G401 (cell line): ENCODE measurements around the gene ZNF594. TPM values are rescaled to one million over a fixed set of nuclear protein-coding genes. Genes with fewer than 3 reads are reported as not detected.
"Not testable (repeated sequence)": the region's sequence is repeated elsewhere in the genome, so short reads cannot be mapped to it uniquely, and the experiment has no call there.

Experiments used
- DNase-seq: peaks from one replicate; pipeline ENCODE4 v3.0.0-alpha.2; 2015; ENCODE audit warnings: low spot score
- in situ Hi-C: cut with HindIII; loops from 2 replicates; pipeline ENCODE4 v1.10.0; 2016; ENCODE audit warnings: low sequenced_read_pairs, mixed read lengths
- total RNA-seq: library from RNA; depleted of rRNA; stranded (reverse); fragments of >200 nt; shearing (Covaris generic); gene quantifications from 2 replicates; pipeline ENCODE4 v1.2.3, GENCODE V29; 2014

ZNF594 gene
- total RNA-seq, 1 experiment from 2014 or later, result 18.1 TPM

DNA sequence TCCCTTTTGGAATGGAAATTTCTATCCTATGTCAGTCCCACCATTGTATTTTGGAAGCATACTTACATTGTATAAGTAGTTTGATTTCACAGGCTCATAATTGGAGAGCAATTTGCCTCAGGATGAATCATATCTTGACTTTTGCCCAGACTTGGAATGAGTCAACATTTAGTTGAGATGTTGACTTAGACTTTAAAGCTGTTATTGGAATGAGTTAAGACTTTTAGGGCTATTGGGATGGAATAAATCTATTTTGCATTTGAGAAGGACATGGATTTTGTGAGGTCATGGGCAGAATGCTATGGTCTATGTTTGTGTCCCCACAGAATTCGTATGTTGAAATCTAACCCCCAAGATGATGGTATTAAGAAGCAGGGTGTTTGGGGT, 12.2 kb upstream of the ZNF594 start:
- in situ Hi-C loops, result no loop called here
- DNase-seq, result no peak

DNA sequence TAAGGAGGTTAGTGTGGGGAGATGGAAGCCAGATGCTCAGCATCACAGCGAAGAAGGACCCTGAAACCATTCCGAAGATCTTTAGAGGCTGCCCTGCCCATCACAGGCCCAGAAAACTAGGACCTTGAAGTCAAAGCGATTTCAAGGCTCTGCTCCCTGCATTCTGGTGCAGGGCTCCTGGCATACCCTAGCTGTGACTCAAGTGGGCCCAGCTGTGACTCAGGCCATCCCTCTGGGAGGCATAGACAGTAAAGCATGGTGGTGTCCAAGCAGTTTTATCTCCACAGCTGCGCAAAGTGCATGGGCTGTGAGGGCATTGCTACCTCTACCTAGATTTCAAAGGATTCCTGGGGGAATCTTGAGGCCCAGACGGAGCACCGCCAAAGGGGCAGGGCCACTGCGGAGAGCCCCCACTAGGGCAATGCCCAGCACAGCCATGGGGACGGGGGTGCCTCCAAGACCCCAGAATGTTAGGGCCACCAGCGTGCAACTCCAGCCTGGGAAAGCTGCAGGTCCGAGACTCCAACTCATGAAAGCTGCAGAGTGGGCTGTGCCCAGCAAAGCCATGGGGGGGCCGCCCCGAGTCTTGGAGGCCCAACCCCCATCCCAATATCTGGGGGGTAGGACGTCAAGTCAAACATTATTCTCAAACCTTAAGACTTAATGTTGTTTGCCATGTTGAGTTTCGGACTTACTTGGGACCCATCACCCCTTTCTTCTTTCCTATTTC, 11.7 kb upstream of the ZNF594 start:
- in situ Hi-C loops, result no loop called here
- no peak for DNase-seq

DNA sequence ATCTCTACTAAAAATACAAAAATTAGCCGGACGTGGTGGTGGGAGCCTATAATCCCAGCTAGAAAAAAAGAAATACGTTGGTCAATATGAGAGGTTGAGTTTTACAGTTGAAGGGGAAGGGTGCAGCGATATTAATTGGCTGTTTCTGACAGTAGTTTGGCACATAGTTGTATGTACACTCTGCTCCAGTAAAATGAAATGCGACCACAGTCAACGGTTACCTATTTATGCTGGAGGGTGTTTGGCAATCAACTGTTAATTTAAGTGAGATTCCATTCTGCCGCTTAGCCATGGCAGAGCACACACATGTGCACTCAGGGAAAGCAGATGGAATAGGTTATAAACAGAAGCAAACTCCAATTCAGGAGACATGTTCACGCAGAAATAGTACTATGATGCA, 9.3 kb upstream of the ZNF594 start:
- in situ Hi-C loops, result no loop called here
- no peak for DNase-seq

DNA sequence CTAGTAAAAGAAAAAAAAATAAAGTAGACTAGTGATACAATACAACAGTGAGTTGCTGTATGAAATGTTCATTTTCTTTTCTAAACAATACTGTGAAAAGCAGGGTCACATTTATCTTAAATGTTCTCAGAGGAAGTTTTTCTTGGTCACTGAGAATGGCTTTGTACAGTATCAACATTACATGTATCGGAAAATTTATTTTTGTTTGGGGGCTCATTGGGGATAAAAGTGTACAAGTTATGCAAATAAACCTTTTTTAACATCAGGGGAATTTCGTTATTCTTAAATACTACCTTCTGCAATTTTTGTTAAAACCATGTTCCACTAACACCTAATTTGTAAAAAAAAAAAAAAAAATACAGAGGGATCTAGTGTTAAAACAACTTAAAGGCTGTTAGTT, 8.7 kb upstream of the ZNF594 start:
- in situ Hi-C loops, result no loop called here
- DNase-seq, result no peak

DNA sequence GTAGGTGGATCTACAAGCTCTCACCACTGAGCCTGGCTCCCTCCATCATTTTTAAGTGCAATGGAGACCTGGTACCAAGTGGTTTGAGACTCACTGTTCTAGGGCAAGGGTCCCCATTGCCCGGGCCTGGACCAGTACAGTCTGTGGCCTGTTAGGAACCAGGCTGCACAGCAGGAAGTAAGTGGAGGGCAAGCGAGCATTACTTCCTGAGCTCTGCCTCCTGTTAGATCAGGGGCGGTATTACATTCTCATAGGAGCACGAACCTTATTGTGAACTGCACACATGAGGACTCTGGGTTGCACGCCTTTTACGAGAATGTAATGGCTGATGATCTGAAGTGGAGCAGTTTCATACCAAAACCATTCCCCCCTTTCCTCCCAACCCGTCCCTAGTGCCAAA, 6.8 kb upstream of the ZNF594 start:
- no peak for DNase-seq
- in situ Hi-C loops, result no loop called here

DNA sequence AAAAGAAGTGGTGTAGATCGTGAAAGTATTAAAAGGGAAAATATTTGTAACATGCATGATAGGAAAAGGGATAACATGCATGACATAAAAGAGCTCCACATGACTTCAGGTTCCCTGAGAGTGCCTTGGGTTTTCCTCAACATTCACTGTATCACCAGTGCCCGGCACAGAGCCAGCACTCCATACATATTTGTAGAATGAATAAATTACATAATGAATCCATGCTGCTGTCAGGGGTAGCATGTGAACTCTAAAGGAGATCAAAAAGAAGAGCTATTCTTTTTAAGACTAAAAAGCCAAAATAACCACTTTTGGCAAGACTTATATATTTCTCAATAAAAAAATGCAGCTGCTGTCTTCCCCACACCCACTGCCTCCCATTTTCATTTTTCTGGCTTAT, 2.7 kb upstream of the ZNF594 start:
- in situ Hi-C loops, result no loop called here

DNA sequence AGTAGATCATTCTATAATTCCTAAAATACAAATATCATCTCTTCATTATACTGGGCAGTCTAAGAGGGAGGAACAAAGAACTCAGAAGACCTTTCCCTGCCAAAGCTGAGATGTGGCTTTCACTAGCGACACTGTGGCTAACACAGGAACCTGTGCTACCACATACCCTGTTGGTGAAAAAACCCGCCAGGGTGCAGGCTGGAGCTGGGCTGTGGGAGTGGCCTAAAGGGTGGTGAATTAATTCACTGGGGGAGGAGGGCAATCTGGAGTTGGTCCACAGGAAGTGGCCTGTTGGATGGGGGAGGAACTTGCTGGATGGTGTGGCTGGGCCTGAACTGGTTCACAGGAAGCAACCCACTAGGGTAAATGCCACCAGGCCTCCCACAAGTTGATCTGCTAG, 7.4 kb downstream of the ZNF594 start:
- no peak for DNase-seq
- in situ Hi-C loops, result no loop called here

More for the DNA sequence above, 2.7 kb upstream of the ZNF594 start:
- no peak for DNase-seq

DNA sequence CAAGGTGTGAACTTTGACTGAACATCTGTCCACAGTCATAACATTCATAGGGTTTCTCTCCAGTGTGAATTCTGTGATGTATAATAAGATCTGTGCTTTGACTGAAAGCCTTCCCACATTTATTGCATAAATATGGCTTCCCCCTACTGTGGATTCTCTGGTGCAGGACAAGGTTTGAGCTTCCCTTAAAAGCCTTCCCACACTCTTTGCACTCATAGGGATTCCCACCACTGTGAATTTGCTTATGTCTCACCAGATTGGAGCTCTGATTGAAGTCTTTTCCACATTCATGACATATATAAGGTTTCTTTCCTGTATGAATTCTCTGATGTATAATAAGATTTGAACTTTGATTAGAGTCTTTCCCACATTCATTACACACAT, 8.3 kb downstream of the ZNF594 start:
- in situ Hi-C loops, result no loop called here
- no peak for DNase-seq

DNA sequence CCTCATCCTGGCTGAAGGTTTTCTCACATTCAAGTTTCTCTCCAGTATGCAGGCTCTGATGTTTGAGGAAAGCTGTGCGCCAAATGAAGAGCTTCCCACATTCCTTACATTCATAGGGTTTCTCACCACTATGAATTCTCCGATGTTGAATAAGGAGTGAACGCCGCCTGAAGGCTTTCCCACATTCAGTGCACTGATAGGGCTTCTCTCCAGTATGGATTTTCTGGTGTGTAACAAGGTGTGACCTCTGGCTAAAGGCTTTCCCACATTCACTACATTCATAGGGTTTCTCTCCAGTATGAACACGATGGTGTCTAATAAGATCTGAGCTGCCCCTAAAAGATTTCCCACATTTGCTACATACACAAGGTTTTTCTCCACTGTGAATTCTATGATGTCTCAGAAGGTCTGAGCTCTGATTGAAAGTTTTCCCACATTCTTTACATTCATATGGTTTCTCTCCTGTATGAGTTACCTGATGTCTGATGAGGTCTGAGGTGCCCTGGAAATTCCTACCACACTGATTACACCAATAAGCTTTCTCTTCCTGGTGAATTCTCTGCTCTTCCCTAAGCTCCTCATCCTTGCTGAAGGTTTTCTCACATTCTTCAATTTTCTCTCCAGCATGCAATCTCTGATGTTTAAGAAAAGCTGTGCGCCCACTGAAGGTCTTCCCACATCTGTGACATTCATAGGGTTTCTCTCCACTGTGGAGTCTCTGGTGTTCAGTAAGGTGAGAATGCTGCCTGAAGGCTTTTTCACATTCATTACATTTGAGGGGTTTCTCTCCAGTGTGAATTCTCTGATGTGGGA, 8.9 kb downstream of the ZNF594 start:
- DNase-seq, result no peak

DNA sequence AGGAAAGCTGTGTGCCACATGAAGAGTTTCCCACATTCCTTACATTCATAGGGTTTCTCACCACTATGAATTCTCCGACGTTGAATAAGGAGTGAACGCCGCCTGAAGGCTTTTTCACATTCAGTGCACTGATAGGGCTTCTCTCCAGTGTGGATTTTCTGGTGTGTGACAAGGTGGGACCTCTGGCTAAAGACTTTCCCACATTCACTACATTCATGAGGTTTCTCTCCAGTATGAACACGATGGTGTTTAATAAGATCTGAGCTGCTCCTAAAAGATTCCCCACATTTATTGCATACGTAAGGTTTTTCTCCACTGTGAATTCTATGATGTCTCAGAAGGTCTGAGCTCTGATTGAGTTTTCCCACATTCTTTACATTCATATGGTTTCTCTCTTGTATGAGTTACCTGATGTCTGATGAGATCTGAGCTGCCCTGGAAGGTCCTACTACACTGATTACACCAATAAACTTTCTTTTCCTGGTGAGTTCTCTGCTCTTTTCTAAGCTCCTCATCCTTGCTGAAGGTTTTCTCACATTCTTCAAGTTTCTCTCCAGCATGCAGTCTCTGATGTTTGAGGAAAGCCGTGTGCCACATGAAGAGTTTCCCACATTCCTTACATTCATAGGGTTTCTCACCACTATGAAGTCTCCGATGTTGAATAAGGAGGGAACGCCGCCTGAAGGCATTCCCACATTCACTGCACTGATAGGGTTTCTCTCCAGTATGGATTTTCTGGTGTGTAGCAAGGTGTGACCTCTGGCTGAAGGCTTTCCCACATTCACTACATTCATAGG, 10.0 kb downstream of the ZNF594 start:
- in situ Hi-C loops, result no loop called here
- no peak for DNase-seq

More for the DNA sequence above, 8.9 kb downstream of the ZNF594 start:
- in situ Hi-C loops, result no loop called here

DNA sequence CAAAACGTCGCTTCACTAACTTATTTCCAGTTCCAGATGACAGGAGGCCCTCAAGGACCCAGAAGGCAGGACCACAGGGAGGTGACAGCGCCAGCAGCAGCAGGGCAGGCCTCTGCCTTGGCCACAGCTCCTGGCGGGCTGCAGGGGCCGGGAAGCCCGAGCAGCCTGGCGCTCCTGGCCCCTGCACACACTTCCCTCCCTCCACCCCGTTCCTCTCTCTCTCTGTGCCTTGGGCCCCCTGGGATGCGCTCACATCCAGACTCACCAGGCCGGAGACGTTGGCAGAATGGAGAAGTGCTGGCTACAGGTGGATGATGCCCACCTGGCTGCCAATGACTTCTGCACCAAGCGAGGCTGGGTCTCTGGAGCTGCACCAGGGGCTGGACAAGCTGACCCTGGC, 12.7 kb downstream of the ZNF594 start:
- no peak for DNase-seq

DNA sequence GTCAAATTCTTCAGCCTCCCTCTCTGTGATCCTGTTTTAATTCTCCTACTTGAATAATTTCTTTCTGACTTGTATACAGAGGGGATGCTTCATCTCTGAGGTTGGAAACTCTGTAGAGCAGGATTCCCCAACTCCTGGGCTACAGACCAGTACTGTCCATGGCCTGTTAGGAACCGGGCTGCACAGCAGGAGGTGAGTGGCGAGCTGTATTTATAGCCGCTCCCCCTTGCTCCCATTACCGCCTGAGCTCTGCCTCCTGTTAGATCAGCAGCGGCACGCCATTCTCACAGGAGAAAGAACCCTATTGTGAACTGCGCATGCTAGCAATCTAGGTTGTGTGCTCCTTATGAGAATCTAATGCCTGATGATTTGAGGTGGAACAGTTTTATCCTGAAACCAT, 16.6 kb downstream of the ZNF594 start:
- DNase-seq, result not testable (repeated sequence)

More for the DNA sequence above, 12.7 kb downstream of the ZNF594 start:
- in situ Hi-C loops, result no loop called here

DNA sequence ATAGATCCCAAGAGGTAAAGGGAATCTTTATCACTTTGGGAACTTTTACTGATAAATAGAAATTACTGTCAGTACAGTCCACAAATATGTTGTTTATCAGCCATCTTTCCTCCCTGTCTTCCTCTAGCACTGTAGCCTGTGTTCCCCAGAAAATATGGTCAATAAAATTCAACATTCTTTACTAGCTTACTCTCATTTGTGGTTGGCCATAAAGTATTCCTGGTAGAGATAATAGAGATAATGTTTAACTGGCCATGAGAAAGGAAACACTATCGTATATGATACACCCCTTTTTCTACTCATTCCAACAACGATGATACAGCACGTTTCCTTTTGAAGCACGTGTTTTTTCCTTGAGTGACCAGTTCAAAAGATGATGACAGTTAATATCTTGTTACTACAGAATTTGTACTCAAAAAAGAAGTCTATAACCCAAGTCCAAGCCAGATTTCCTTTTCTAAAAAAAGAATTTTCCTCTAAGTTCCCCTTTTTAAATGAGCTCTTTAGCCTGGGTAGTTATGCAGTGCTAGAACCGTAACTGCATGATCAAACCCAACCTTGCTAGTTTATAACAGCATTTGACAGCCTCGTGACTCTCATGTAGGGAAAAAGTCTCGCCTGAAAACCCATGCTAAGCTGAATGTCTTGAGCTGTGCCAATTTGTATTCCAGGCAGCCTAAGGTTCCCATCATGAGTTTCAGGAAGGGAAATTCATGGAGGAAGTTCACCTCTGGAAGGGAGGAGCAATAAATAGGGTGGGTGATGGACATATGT, 25.7 kb downstream of the ZNF594 start:
- DNase-seq, in situ Hi-C loops: not testable (repeated sequence)

More for the DNA sequence above, 16.6 kb downstream of the ZNF594 start:
- in situ Hi-C loops, result not testable (repeated sequence)

DNA sequence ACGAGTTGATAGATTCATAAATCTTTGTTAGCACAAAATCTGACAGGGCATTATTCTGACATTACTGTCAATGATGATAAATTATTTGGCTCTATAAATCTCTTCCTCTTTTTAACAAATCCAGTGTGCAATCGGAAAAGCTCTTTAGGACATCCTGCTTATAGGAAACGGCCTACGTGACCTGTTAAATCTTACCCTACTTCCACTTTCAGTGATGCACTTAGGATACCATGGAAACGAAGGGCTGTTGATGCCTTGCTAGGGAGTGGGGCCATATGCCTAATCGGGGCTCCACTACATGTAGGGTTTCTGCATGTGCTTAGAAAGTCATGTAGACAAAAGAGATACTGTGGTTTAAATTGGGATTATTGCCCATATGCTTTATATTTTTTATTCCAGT, 27.2 kb downstream of the ZNF594 start:
- in situ Hi-C loops, result no loop called here
- no peak for DNase-seq

DNA sequence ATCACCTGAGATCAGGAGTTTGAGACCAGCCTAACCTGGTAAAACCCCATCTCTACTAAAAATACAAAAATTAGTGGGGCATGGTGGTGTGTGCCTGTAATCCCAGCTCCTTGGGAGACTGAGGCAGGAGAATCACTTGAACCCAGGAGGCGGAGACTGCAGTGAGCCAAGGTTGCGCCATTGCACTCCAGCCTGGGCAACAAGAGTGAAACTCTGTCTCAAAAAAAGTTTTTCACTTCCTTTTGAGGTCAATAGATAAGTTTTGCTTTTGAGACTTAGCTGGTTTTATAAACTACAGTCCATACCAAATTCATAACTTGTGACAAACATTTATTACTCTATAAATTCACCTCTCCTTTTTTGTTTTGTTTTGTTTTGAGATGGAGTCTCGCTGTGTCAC, 29.9 kb downstream of the ZNF594 start:
- in situ Hi-C loops, DNase-seq: not testable (repeated sequence)

DNA sequence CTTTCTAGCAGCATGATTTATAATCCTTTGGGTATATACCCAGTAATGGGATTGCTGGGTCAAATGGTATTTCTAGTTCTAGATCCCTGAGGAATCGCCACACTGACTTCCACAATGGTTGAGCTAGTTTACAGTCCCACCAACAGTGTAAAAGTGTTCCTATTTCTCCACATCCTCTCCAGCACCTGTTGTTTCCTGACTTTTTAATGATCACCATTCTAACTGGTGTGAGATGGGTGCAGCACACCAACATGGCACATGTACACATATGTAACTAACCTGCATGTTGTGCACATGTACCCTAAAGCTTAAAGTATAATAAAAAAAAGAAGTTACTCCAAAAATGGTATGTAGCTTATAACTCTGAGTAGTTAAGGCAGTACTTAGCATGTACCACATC, 31.0 kb downstream of the ZNF594 start:
- DNase-seq, in situ Hi-C loops: not testable (repeated sequence)

DNA sequence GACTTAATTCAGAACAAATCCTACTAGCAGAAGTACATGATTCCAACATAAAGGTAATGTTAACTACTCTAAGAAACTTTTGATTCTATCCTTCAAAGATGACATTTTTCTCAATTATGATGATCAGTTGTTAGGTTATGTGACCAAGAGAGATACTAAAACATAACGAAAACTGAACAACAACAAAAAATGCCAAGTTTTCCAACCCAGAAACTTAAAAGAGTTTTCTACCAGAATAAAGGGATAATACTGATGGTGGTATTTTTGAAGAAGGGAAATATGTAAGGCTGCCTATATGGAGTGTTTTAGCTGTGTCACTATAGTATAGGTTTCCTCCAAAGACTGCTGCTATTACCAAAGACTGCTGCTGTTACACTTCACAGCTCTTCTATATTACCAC, 45.5 kb downstream of the ZNF594 start:
- DNase-seq, in situ Hi-C loops: not testable (repeated sequence)

DNA sequence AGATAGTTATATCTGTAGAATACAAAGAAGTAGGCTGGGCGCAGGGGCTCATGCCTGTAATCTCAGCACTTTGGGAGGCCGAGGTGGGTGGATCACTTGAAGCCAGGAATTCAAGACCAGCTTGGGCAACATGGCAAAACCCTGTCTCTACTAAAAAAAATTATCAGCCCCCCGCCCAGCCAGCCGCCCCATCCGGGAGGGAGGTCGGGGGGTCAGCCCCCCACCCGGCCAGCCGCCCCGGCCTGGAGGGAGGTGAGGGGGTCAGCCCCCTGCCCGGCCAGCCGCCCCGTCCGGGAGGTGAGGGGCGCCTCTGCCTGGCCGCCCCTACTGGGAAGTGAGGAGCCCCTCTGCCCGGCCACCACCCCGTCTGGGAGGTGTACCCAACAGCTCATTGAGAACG, 48.8 kb downstream of the ZNF594 start:
- in situ Hi-C loops, DNase-seq: not testable (repeated sequence)

DNA sequence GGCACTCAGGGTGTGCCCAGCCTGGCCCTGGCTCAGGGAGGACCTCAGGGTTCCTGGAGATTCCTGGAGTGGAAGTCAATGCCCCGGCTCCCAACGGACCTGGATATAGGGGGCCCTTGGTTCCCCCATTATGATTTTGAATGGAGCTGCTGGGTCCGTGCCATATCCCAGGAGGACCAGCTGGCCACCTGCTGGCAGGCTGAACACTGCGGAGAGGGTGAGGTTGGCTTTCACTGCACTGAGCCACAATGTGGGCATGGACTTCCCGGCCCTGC, 52.3 kb downstream of the ZNF594 start:
- in situ Hi-C loops, result no loop called here
- DNase-seq, result no peak
